Activated T-cell treated with anti-CD3 and anti-CD28 coated beads, Interleukin-2, amount 50 U/mL, for 48 hours (primary cell): ENCODE results near the gene DLX2.
A peak's percentile ranks its signal among the peaks of the same experiment; 100 is the strongest.
"Not testable (repeated sequence)": the region's sequence is repeated elsewhere in the genome, so short reads cannot be mapped to it uniquely, and the experiment has no call there.

Experiments used
- DNase-seq, 2 experiments: peaks; one replicate each; pipeline ENCODE4 v3.0.0-alpha.2; 2020

Gene DLX2

GRCh38 chr2:172083628-172084394 lies 18.9 kb downstream of the DLX2 start:
- peak in 1 of 2 experiments; percentile 43 for DNase-seq

- DNase-seq = peak; percentile 32 to 42
These were observed 19.6 kb downstream of the DLX2 start for GRCh38 chr2:172082944-172083627.

GRCh38 chr2:172082105-172082943 lies 20.4 kb downstream of the DLX2 start:
- peak in 1 of 2 experiments; percentile 22 for DNase-seq

- peak; percentile 29 for DNase-seq
These were observed 21.3 kb downstream of the DLX2 start for GRCh38 chr2:172081221-172082022.

- DNase-seq = no peak
These were observed 22.0 kb downstream of the DLX2 start for GRCh38 chr2:172080641-172081220.

- DNase-seq = no peak
These were observed 22.7 kb downstream of the DLX2 start for GRCh38 chr2:172079838-172080640.

- no peak for DNase-seq
These were observed 23.3 kb downstream of the DLX2 start for GRCh38 chr2:172079416-172079815.

GRCh38 chr2:172074254-172074653 lies 28.4 kb downstream of the DLX2 start:
- no peak for DNase-seq

GRCh38 chr2:172073518-172073917 lies 29.2 kb downstream of the DLX2 start:
- DNase-seq = no peak

- no peak for DNase-seq
These were observed 30.0 kb downstream of the DLX2 start for GRCh38 chr2:172072706-172073105.

- no peak for DNase-seq
These were observed 30.4 kb downstream of the DLX2 start for GRCh38 chr2:172072303-172072702.

GRCh38 chr2:172070936-172071335 lies 31.8 kb downstream of the DLX2 start:
- DNase-seq = no peak

GRCh38 chr2:172067905-172068304 lies 34.8 kb downstream of the DLX2 start:
- not testable (repeated sequence) for DNase-seq

GRCh38 chr2:172066394-172066886 lies 36.3 kb downstream of the DLX2 start:
- DNase-seq = no peak

- DNase-seq = no peak
These were observed 37.6 kb downstream of the DLX2 start for GRCh38 chr2:172065111-172065510.

- DNase-seq = no peak
These were observed 39.3 kb downstream of the DLX2 start for GRCh38 chr2:172063446-172063845.

GRCh38 chr2:172062402-172063004 lies 40.2 kb downstream of the DLX2 start:
- DNase-seq = no peak

- not testable (repeated sequence) for DNase-seq
These were observed 42.6 kb downstream of the DLX2 start for GRCh38 chr2:172060118-172060517.

GRCh38 chr2:172058660-172059059 lies 44.0 kb downstream of the DLX2 start:
- DNase-seq = no peak

GRCh38 chr2:172056293-172056692 lies 46.4 kb downstream of the DLX2 start:
- no peak for DNase-seq

- DNase-seq = no peak
These were observed 49.2 kb downstream of the DLX2 start for GRCh38 chr2:172053486-172053885.
